GM23338 (cell line): ENCODE results near the gene CCNY. TPM values are rescaled to one million over a fixed set of nuclear protein-coding genes. Genes with fewer than 3 reads are reported as not detected.

ENCODE experiments used
- ATAC-seq: fragments of 200-7000 bp; cut with Tn5 transposase; 3 replicates; pipeline ENCODE4 v1.9.1; 2020
- DNase-seq: peaks from one replicate; pipeline ENCODE4 v3.0.0-alpha.2; 2015; ENCODE audit warnings: low spot score
- H2AFZ ChIP-seq: fragments of 200-600 bp; sonication (generic); 2 replicates; pipeline ENCODE4 v1.8.0; 2016; ENCODE audit warnings: antibody characterized with exemption, mild to moderate bottlenecking, moderate library complexity
- H3F3A ChIP-seq: fragments of 200-600 bp; sonication (generic); replicated peaks from 2 replicates; pipeline ENCODE4 v1.8.0; 2017; ENCODE audit warnings: antibody characterized with exemption, mixed run types, low read depth
- H3K27ac ChIP-seq: fragments of 200-600 bp; sonication (generic); 2 replicates; pipeline ENCODE4 v1.6.1; 2016; ENCODE audit warnings: low read depth
- H3K27me3 ChIP-seq: fragments of 200-600 bp; sonication (generic); 2 replicates; pipeline ENCODE4 v1.8.0; 2016; ENCODE audit warnings: mild to moderate bottlenecking, mixed run types, moderate library complexity; ENCODE audit not compliant: insufficient read depth
- H3K36me3 ChIP-seq: fragments of 200-600 bp; sonication (generic); 2 replicates; pipeline ENCODE4 v1.8.0; 2016; ENCODE audit warnings: mild to moderate bottlenecking; ENCODE audit not compliant: insufficient read depth
- H3K4me1 ChIP-seq: fragments of 200-600 bp; sonication (generic); 2 replicates; pipeline ENCODE4 v1.8.0; 2016; ENCODE audit warnings: mild to moderate bottlenecking, moderate library complexity; ENCODE audit not compliant: insufficient read depth
- H3K4me2 ChIP-seq: fragments of 200-600 bp; sonication (generic); 2 replicates; pipeline ENCODE4 v1.7.1; 2017; ENCODE audit warnings: mixed run types
- H3K4me3 ChIP-seq: fragments of 200-600 bp; sonication (generic); 2 replicates; pipeline ENCODE4 v1.6.1; 2016; ENCODE audit warnings: mixed run types
- H3K79me2 ChIP-seq: fragments of 200-600 bp; sonication (generic); replicated peaks from 2 replicates; pipeline ENCODE4 v1.8.0; 2017; ENCODE audit warnings: mild to moderate bottlenecking; ENCODE audit not compliant: insufficient read depth
- H3K9me2 ChIP-seq: fragments of 200-600 bp; sonication (generic); 2 replicates; pipeline ENCODE4 v1.8.0; 2017; ENCODE audit not compliant: insufficient read depth
- H4K20me1 ChIP-seq: fragments of 200-600 bp; sonication (generic); replicated peaks from 2 replicates; pipeline ENCODE4 v1.8.0; 2017; ENCODE audit warnings: mild to moderate bottlenecking; ENCODE audit not compliant: insufficient read depth
- H3K27ac Mint-ChIP-seq: 2 replicates; pipeline ENCODE4 v1.8.0; 2020; ENCODE audit warnings: inconsistent platforms, mild to moderate bottlenecking, moderate library complexity, mixed read lengths
- H3K27me3 Mint-ChIP-seq: 3 replicates; pipeline ENCODE4 v1.8.0; 2022; ENCODE audit warnings: low read depth, mild to moderate bottlenecking, moderate library complexity, mixed read lengths, inconsistent platforms; ENCODE audit not compliant: insufficient read depth, poor library complexity
- H3K36me3 Mint-ChIP-seq: 3 replicates; pipeline ENCODE4 v1.8.0; 2021; ENCODE audit warnings: low read depth, mild to moderate bottlenecking, inconsistent platforms, moderate library complexity, mixed read lengths
- H3K4me1 Mint-ChIP-seq: 3 replicates; pipeline ENCODE4 v1.8.0; 2020; ENCODE audit warnings: mild to moderate bottlenecking, inconsistent platforms, mixed read lengths
- H3K4me3 Mint-ChIP-seq: 3 replicates; pipeline ENCODE4 v1.8.0; 2021; ENCODE audit warnings: moderate library complexity, mild to moderate bottlenecking, inconsistent platforms, mixed read lengths
- H3K9me3 Mint-ChIP-seq: 3 replicates; pipeline ENCODE4 v1.8.0; 2020; ENCODE audit warnings: moderate library complexity, mild to moderate bottlenecking, inconsistent platforms, mixed read lengths
- CREB1 ChIP-seq: fragments of 250-450 bp; sonication (Bioruptor Pico); IDR thresholded peaks from 2 replicates; pipeline ENCODE4 v1.5.0; 2020; ENCODE audit warnings: low read depth, mild to moderate bottlenecking, moderate library complexity
- REST ChIP-seq: IDR thresholded peaks from one replicate; pipeline ENCODE4 v1.6.1; 2018; ENCODE audit warnings: antibody characterized with exemption; ENCODE audit not compliant: unreplicated experiment
- ZNF462 ChIP-seq: fragments of 250-450 bp; sonication (Bioruptor Pico); IDR thresholded peaks from 2 replicates; pipeline ENCODE4 v1.5.0; 2020; ENCODE audit warnings: mild to moderate bottlenecking, moderate library complexity
- polyA plus RNA-seq: library from polyadenylated mRNA; unstranded; fragments of >200 nt; fragmentation: Nextera tagmentation; extraction: Ambion mirVana; gene quantifications from 2 replicates; pipeline ENCODE4 v1.2.1, GENCODE V29; 2016
- total RNA-seq: library from RNA; depleted of rRNA; stranded (reverse); fragments of >200 nt; shearing (Covaris generic); gene quantifications from 2 replicates; pipeline ENCODE4 v1.2.3, GENCODE V29; 2014

Gene CCNY
- total and polyA plus RNA-seq, 2 experiments from 2014 or later: 14.2 to 29.0 TPM

GRCh38 chr10:35507519-35508109 is 171.3 kb downstream of the CCNY start:
- Mint-ChIP-seq H3K27ac (no peak overlapping the region), H3K4me3 (no peak overlapping the region), H3K27me3 (peaks cover 3% of the 10 kb centered on the region), H3K36me3 (no peaks in the 10 kb centered on the region; the same call in 2 of the 3 replicates), H3K9me3 (no peaks in the 10 kb centered on the region), H3K4me1 (peaks cover 37% of the 10 kb centered on the region)
- H3F3A ChIP-seq: no peaks in the 10 kb centered on the region
- no peak overlapping the region for H3K4me2 ChIP-seq
- no peak overlapping the region for H3K4me3 ChIP-seq
- peaks cover 20% of the 10 kb centered on the region; the same call in 1 of the 2 replicates for H3K4me1 ChIP-seq
- ATAC-seq (no peak), DNase-seq (no peak)
- no peak overlapping the region for H3K27ac ChIP-seq
- no peaks in the 10 kb centered on the region; the same call in 1 of the 2 replicates for H3K79me2 ChIP-seq
- H3K36me3 ChIP-seq: no peaks in the 10 kb centered on the region
- H3K27me3 ChIP-seq: no peaks in the 10 kb centered on the region
- H2AFZ ChIP-seq: no peak overlapping the region
- no peaks in the 10 kb centered on the region for H3K9me2 ChIP-seq
- TF ChIP-seq ZNF462 (CRISPR knock-in tag) (no peak), CREB1 (no peak), REST (no peak)
- no peaks in the 10 kb centered on the region; the same call in 1 of the 2 replicates for H4K20me1 ChIP-seq
